ENCODE results near the gene CCL13. TPM values are rescaled to one million over a fixed set of nuclear protein-coding genes. Genes with fewer than 3 reads are reported as not detected.

The CCL13 gene
- polyA plus RNA-seq, 3 donors: not detected

GRCh38 chr17:34349751-34350150, 6.5 kb upstream of the CCL13 start:
- H3K9me3 ChIP-seq (replicated peaks in 1 of 2; ENCODE audit: control insufficient read depth in 1 of 2, insufficient read depth in 1 of 2, low read length in 2 of 2): no peaks in the 10 kb centered on the region
- H3K4me3 ChIP-seq (replicated peaks in 1 of 3; ENCODE audit: low read depth in 2 of 3, low read length in 3 of 3): no peak overlapping the region
- H4K20me1 ChIP-seq (ENCODE audit: insufficient read depth, low read length): no peaks in the 10 kb centered on the region
- Mint-ChIP-seq H3K9me3 (peaks cover 0 to 5% (median 3%) of the 10 kb centered on the region in 7 donors), H3K4me1 (peaks cover 7% of the 10 kb centered on the region), H3K4me3 (no peak overlapping the region), H3K27ac (no peak overlapping the region), H3K27me3 (ENCODE audit: low read depth in 3 of 3) (no peaks in the 10 kb centered on the region), H3K36me3 (no peaks in the 10 kb centered on the region)
- H3K27ac ChIP-seq (ENCODE audit: low read depth in 1 of 2, low read length in 2 of 2): no peak overlapping the region
- H2AFZ ChIP-seq (ENCODE audit: insufficient read depth, low read depth, low read length, poor library complexity, severe bottlenecking): no peak overlapping the region
- no peak overlapping the region for H3K4me2 ChIP-seq (replicated peaks; ENCODE audit: extremely low read depth, low read length, poor library complexity, severe bottlenecking)
- H3K36me3 ChIP-seq (replicated peaks in 1 of 2; ENCODE audit: control insufficient read depth in 1 of 2, insufficient read depth in 2 of 2, low read length in 2 of 2): no peaks in the 10 kb centered on the region
- peaks cover 0 to 2% of the 10 kb centered on the region in 2 donors for H3K27me3 ChIP-seq (ENCODE audit: control insufficient read depth in 2 of 2, insufficient read depth in 2 of 2, low read length in 2 of 2)
- no peaks in the 10 kb centered on the region for H3K79me2 ChIP-seq (ENCODE audit: insufficient read depth, low read length)
- peaks cover 1 to 3% of the 10 kb centered on the region in 2 donors for H3K4me1 ChIP-seq (ENCODE audit: control insufficient read depth in 1 of 2, insufficient read depth in 2 of 2, low read length in 2 of 2)
- intact Hi-C loops (cut with micrococcal nuclease): no loop called here
- TF ChIP-seq, protein P1, sequence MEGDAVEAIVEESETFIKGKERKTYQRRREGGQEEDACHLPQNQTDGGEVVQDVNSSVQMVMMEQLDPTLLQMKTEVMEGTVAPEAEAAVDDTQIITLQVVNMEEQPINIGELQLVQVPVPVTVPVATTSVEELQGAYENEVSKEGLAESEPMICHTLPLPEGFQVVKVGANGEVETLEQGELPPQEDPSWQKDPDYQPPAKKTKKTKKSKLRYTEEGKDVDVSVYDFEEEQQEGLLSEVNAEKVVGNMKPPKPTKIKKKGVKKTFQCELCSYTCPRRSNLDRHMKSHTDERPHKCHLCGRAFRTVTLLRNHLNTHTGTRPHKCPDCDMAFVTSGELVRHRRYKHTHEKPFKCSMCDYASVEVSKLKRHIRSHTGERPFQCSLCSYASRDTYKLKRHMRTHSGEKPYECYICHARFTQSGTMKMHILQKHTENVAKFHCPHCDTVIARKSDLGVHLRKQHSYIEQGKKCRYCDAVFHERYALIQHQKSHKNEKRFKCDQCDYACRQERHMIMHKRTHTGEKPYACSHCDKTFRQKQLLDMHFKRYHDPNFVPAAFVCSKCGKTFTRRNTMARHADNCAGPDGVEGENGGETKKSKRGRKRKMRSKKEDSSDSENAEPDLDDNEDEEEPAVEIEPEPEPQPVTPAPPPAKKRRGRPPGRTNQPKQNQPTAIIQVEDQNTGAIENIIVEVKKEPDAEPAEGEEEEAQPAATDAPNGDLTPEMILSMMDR (IDR thresholded peaks at IDR 0.05): no peak
- 62% methylated on average over 3 of the region's 4 CpGs for WGBS (ENCODE audit: insufficient coverage)
- no peak overlapping the region for H3K9ac ChIP-seq (ENCODE audit: insufficient read depth, low read length, poor library complexity, severe bottlenecking)
- no peak for DNase-seq

DNA sequence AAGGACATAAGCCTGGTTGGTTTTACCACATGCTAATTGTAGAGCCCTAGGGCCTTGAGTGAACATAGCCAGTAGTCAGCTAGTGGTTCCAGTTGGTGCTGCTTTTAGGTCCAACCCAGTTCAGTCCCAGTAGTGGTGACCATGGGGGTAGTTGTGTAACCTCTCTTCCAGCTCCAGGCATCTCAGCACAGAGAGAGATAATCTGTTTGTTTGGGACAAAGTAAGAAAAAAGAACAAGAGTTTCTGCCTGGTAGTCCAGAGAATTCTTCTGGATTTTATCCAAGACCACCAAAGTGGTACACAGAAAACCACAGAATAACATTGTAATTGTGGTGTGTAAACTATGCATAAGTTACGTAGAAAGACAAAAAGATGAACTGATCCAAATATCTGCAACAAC, 5.2 kb upstream of the CCL13 start:
- Mint-ChIP-seq H3K27ac (no peak overlapping the region), H3K27me3 (ENCODE audit: low read depth in 3 of 3) (peaks cover 0 to 2% (median 0%) of the 10 kb centered on the region in 3 donors), H3K9me3 (peaks cover 0 to 5% (median 3%) of the 10 kb centered on the region in 7 donors), H3K36me3 (no peaks in the 10 kb centered on the region), H3K4me3 (no peak overlapping the region), H3K4me1 (peaks cover 12% of the 10 kb centered on the region)
- DNase-seq: no peak
- Histone ChIP-seq H3K27ac (ENCODE audit: low read depth in 1 of 2, low read length in 2 of 2) (no peak overlapping the region), H2AFZ (ENCODE audit: insufficient read depth, low read depth, low read length, poor library complexity, severe bottlenecking) (no peak overlapping the region), H3K4me3 (replicated peaks in 1 of 3; ENCODE audit: low read depth in 2 of 3, low read length in 3 of 3) (no peak overlapping the region), H3K9me3 (replicated peaks in 1 of 2; ENCODE audit: control insufficient read depth in 1 of 2, insufficient read depth in 1 of 2, low read length in 2 of 2) (no peaks in the 10 kb centered on the region), H3K4me2 (replicated peaks; ENCODE audit: extremely low read depth, low read length, poor library complexity, severe bottlenecking) (no peak overlapping the region), H3K9ac (ENCODE audit: insufficient read depth, low read length, poor library complexity, severe bottlenecking) (no peak overlapping the region), H3K27me3 (ENCODE audit: control insufficient read depth in 2 of 2, insufficient read depth in 2 of 2, low read length in 2 of 2) (peaks cover 0 to 2% of the 10 kb centered on the region in 2 donors), H3K36me3 (replicated peaks in 1 of 2; ENCODE audit: control insufficient read depth in 1 of 2, insufficient read depth in 2 of 2, low read length in 2 of 2) (no peaks in the 10 kb centered on the region), H3K79me2 (ENCODE audit: insufficient read depth, low read length) (no peaks in the 10 kb centered on the region), H3K4me1 (ENCODE audit: control insufficient read depth in 1 of 2, insufficient read depth in 2 of 2, low read length in 2 of 2) (peaks cover 5 to 12% of the 10 kb centered on the region in 2 donors), H4K20me1 (ENCODE audit: insufficient read depth, low read length) (no peaks in the 10 kb centered on the region)
- TF ChIP-seq, protein P1 (IDR thresholded peaks at IDR 0.05): no peak
- WGBS (ENCODE audit: insufficient coverage): no CpG with 5 or more reads among the region's 1 CpG
- intact Hi-C loops (cut with micrococcal nuclease): no loop called here

All from CD14-positive monocyte (primary cell).